HepG2 (cell line): ENCODE data around the gene NEDD8. TPM values are rescaled to one million over a fixed set of nuclear protein-coding genes. Genes with fewer than 3 reads are reported as not detected.

ENCODE experiments used
- ASH2L ChIP-seq: fragments of 300-600, 200-600 bp; sonication (generic); IDR thresholded peaks from 2 replicates; pipeline ENCODE4 v1.7.0; 2017; ENCODE audit warnings: low read depth, mild to moderate bottlenecking, moderate library complexity, mixed read lengths, low read length; ENCODE audit not compliant: insufficient read length
- BCL3 ChIP-seq: sonication (generic); formaldehyde crosslinking; IDR thresholded peaks from 2 replicates; pipeline ENCODE4 v1.5.1; 2020; ENCODE audit warnings: mild to moderate bottlenecking, missing genetic modification reagents, moderate library complexity
- GRHL1 ChIP-seq: sonication (generic); formaldehyde crosslinking; conservative IDR thresholded peaks from 2 replicates; pipeline ENCODE4 v1.8.0; 2022; ENCODE audit warnings: missing genetic modification reagents
- HMG20B ChIP-seq: conservative IDR thresholded peaks from 2 replicates; pipeline ENCODE4 v1.6.1; 2016; ENCODE audit warnings: missing genetic modification reagents, missing compliant biosample characterization
- HNF4G ChIP-seq, 2 experiments: sonication (generic) in 1 of 2; formaldehyde crosslinking in 1 of 2; IDR thresholded peaks; 2 replicates each; pipeline versions ENCODE4 v1.4.0 to v1.6.1; 2011 to 2020; ENCODE audit warnings: borderline replicate concordance in 2 of 2, low read depth in 2 of 2, mild to moderate bottlenecking in 2 of 2, low read length in 1 of 2, missing genetic modification reagents in 1 of 2, moderate library complexity in 1 of 2
- KLF9 ChIP-seq: IDR thresholded peaks from 2 replicates; pipeline ENCODE4 v1.6.1; 2016; ENCODE audit warnings: low read depth
- KMT2A ChIP-seq: sonication (generic); formaldehyde crosslinking; IDR thresholded peaks from 2 replicates; pipeline ENCODE4 v1.4.0; 2020; ENCODE audit warnings: missing genetic modification reagents
- NFYC ChIP-seq: IDR thresholded peaks from 2 replicates; pipeline ENCODE4 v1.6.1; 2016; ENCODE audit warnings: missing genetic modification reagents, missing compliant biosample characterization
- POGK ChIP-seq: sonication (generic); formaldehyde crosslinking; conservative IDR thresholded peaks from 2 replicates; pipeline ENCODE4 v1.8.0; 2022; ENCODE audit warnings: mild to moderate bottlenecking, moderate library complexity, missing genetic modification reagents
- SMC3 ChIP-seq: IDR thresholded peaks from 2 replicates; pipeline ENCODE4 v1.6.1; 2011; ENCODE audit warnings: low read length, improper control_type of control experiment
- THAP9 ChIP-seq: sonication (generic); formaldehyde crosslinking; IDR thresholded peaks from 2 replicates; pipeline ENCODE4; 2020; ENCODE audit warnings: missing genetic modification reagents, mild to moderate bottlenecking, borderline replicate concordance
- THYN1 ChIP-seq: sonication (generic); formaldehyde crosslinking; IDR thresholded peaks from 2 replicates; pipeline ENCODE4 v1.8.1; 2023; ENCODE audit warnings: low read depth, mild to moderate bottlenecking, moderate library complexity, missing genetic modification reagents, borderline replicate concordance
- ZBTB26 ChIP-seq: IDR thresholded peaks from 2 replicates; pipeline ENCODE4 v1.6.1; 2016; ENCODE audit warnings: missing compliant biosample characterization, missing genetic modification reagents, borderline replicate concordance
- ZNF251 ChIP-seq: sonication (generic); formaldehyde crosslinking; IDR thresholded peaks from 2 replicates; pipeline ENCODE4 v1.9.0; 2021; ENCODE audit warnings: mild to moderate bottlenecking, missing genetic modification reagents
- ZNF329 ChIP-seq: sonication (generic); formaldehyde crosslinking; IDR thresholded peaks from 2 replicates; pipeline ENCODE4 v1.9.0; 2021; ENCODE audit warnings: low read depth, mild to moderate bottlenecking, missing genetic modification reagents
- ZNF343 ChIP-seq: sonication (generic); formaldehyde crosslinking; IDR thresholded peaks from 2 replicates; pipeline ENCODE4 v1.4.0; 2020; ENCODE audit warnings: mild to moderate bottlenecking, missing genetic modification reagents
- ZNF382 ChIP-seq: sonication (generic); formaldehyde crosslinking; IDR thresholded peaks from 2 replicates; pipeline ENCODE4 v1.5.0; 2020; ENCODE audit warnings: missing genetic modification reagents, mild to moderate bottlenecking, borderline replicate concordance
- ZNF44 ChIP-seq: sonication (generic); formaldehyde crosslinking; IDR thresholded peaks from 2 replicates; pipeline ENCODE4 v1.5.1; 2020; ENCODE audit warnings: mild to moderate bottlenecking, missing genetic modification reagents
- ZNF556 ChIP-seq: sonication (generic); formaldehyde crosslinking; IDR thresholded peaks from 2 replicates; pipeline ENCODE4 v1.4.0; 2020; ENCODE audit warnings: mild to moderate bottlenecking, missing genetic modification reagents, borderline replicate concordance
- ZSCAN25 ChIP-seq: sonication (generic); formaldehyde crosslinking; IDR thresholded peaks from 2 replicates; pipeline ENCODE4 v1.8.0; 2022; ENCODE audit warnings: mild to moderate bottlenecking, missing genetic modification reagents
- ZSCAN30 ChIP-seq: sonication (generic); formaldehyde crosslinking; IDR thresholded peaks from 2 replicates; pipeline ENCODE4 v1.5.0; 2020; ENCODE audit warnings: mild to moderate bottlenecking, missing genetic modification reagents
- polyA plus RNA-seq, 8 experiments: library from polyadenylated mRNA; depleted of rRNA in 3 of 8; stranded (reverse) in 7 of 8; unstranded in 1 of 8; fragments of >200 nt; fragmentation: Illumina TruSeq in 4 of 8; extraction: Trizol in 4 of 8; gene quantifications; 2 replicates each; pipeline versions ENCODE4 v1.2.1 to v1.2.3, GENCODE V29; 2011 to 2016; ENCODE audit warnings: low read depth in 4 of 8, missing spikeins in 1 of 8, mixed read lengths in 1 of 8; ENCODE audit not compliant: insufficient read depth in 1 of 8
- total RNA-seq, 5 experiments: library from RNA; depleted of rRNA; stranded (reverse); fragments of >200 nt; fragmentation: Illumina TruSeq; extraction: Trizol; gene quantifications; 2 replicates each; pipeline ENCODE4 v1.2.3, GENCODE V29; 2016; ENCODE audit warnings: low read depth in 1 of 5

The NEDD8 gene
- total and polyA plus RNA-seq, 2 of the 13 experiments (the other 11 are each of a cell fraction or from before 2014, with no cell fraction given): 535 to 713 TPM

GRCh38 chr14:24233538-24233866 lies 1.3 kb upstream of the NEDD8 start (continued):
- TF ChIP-seq HNF4G (IDR thresholded peaks at IDR 0.05; ENCODE audit: borderline replicate concordance, low read depth, low read length): peak; percentile 40; the same call in 1 of the 2 replicates
- no peak for TF ChIP-seq HNF4G (CRISPR knock-in tag; IDR thresholded peaks at IDR 0.05; ENCODE audit: borderline replicate concordance, low read depth)
- TF ChIP-seq KMT2A (CRISPR knock-in tag): no peak
- no peak for TF ChIP-seq KLF9 (CRISPR knock-in tag)
- TF ChIP-seq GRHL1 (CRISPR knock-in tag): no peak
- no peak for TF ChIP-seq ZNF343 (CRISPR knock-in tag)
- TF ChIP-seq BCL3 (CRISPR knock-in tag): no peak
- TF ChIP-seq NFYC (CRISPR knock-in tag): peak; percentile 33; the same call in 1 of the 2 replicates
- no peak for TF ChIP-seq ZSCAN25 (CRISPR knock-in tag)
- no peak for TF ChIP-seq THAP9 (CRISPR knock-in tag)
- TF ChIP-seq ASH2L: no peak
- TF ChIP-seq ZNF382 (CRISPR knock-in tag): no peak
- TF ChIP-seq ZNF329 (CRISPR knock-in tag): no peak
- TF ChIP-seq HMG20B: peak; percentile 62; the same call in 1 of the 2 replicates
- no peak for TF ChIP-seq ZBTB26 (CRISPR knock-in tag)
- no peak for TF ChIP-seq ZNF251
- no peak for TF ChIP-seq POGK (CRISPR knock-in tag)
- TF ChIP-seq ZNF44: no peak
- TF ChIP-seq ZSCAN30: no peak
- TF ChIP-seq THYN1: no peak
- TF ChIP-seq ZNF556: no peak
- no peak for TF ChIP-seq SMC3
